Stomach (tissue), 19 donors: ENCODE results near the gene POTEC. TPM values are rescaled to one million over a fixed set of nuclear protein-coding genes. Genes with fewer than 3 reads are reported as not detected.
"Not testable (repeated sequence)": the region's sequence is repeated elsewhere in the genome, so short reads cannot be mapped to it uniquely, and the experiment has no call there.

Experiments
- DNase-seq, 2 donors: peaks; one replicate each; pipeline versions ENCODE4 v3.0.0 to v3.0.0-alpha.2; 2013 to 2019
- H3K27ac ChIP-seq, 5 donors: fragments of 200-600 bp in 4 of 5; sonication (generic) in 4 of 5; one replicate each; pipeline ENCODE4 v1.5.1; 2013 to 2019; ENCODE audit warnings: mild to moderate bottlenecking in 1 of 5, moderate library complexity in 1 of 5
- H3K27me3 ChIP-seq, 3 donors: fragments of 200-600 bp; sonication (generic); one replicate each; pipeline ENCODE4 v1.5.1; 2017 to 2019; ENCODE audit warnings: mixed run types in 1 of 3
- H3K36me3 ChIP-seq, 4 donors: fragments of 200-600 bp; sonication (generic); 1 replicate in 3 of 4; 2 replicates in 1 of 4; pipeline ENCODE4 v1.5.1; 2016 to 2019
- H3K4me1 ChIP-seq, 4 donors: fragments of 200-600 bp; sonication (generic); one replicate each; pipeline ENCODE4 v1.5.1; 2016 to 2019
- H3K4me3 ChIP-seq, 4 donors: fragments of 200-600 bp; sonication (generic) in 3 of 4; one replicate each; pipeline ENCODE4 v1.5.1; 2016 to 2019; ENCODE audit warnings: mild to moderate bottlenecking in 1 of 4
- H3K9me3 ChIP-seq, 4 donors: fragments of 200-600 bp; sonication (generic); one replicate each; pipeline ENCODE4 v1.5.1; 2016 to 2019
- POLR2AphosphoS5 ChIP-seq, 3 donors: sonication (generic); formaldehyde crosslinking; IDR thresholded peaks; one replicate each; pipeline ENCODE4 v1.6.1; 2016; ENCODE audit warnings: antibody characterized with exemption in 3 of 3
- WGBS, 5 donors: extraction: QIAGEN DNeasy Blood & Tissue Kit in 3 of 5; methylation state at CpG; one replicate each; pipeline versions ENCODE4 v1.1.5 to v1.1.7; 2013 to 2018; 5-methylcytosine and 5-hydroxymethylcytosine counted together
- intact Hi-C: fragments of 100-400 bp; cut with DNase I; formaldehyde crosslinking; loops from one replicate; pipeline ENCODE4 v1.15.1; 2023; ENCODE audit warnings: low total_unique reads
- long read RNA-seq, 10 donors: transcript quantifications; one replicate each; lab custom pipeline, GENCODE V29; 2026
- polyA plus RNA-seq, 3 donors: library from polyadenylated mRNA; stranded (reverse); fragments of 200-250 nt; gene quantifications; one replicate each; pipeline ENCODE4 v1.2.3, GENCODE V29; 2013
- total RNA-seq, 5 donors: library from RNA; depleted of rRNA; stranded (reverse); fragments of >200 nt; gene quantifications; one replicate each; pipeline versions ENCODE4 v1.1.0 to v1.2.3, GENCODE V29; 2014 to 2016
- donor health status: healthy with polysubstance abuse.
- donor health status: Bipolar disorder and iron deficiency.
- donor health status: healthy.

POTEC gene
- total RNA-seq (not detected), polyA plus RNA-seq (not detected)
- long read RNA-seq, donor 1: 0 reads
- long read RNA-seq, donor 2: 0 reads
- long read RNA-seq, donor 3: 0 reads
- long read RNA-seq, donor 4: 0 reads
- long read RNA-seq, donor 5: 0 reads
- long read RNA-seq, donor 6: 0 reads
- long read RNA-seq, donor 7: 0 reads
- long read RNA-seq, donor 8: 0 reads
- long read RNA-seq, donor 9: 0 reads
- long read RNA-seq, donor 10: 0 reads

- H3K4me1 ChIP-seq, H3K36me3 ChIP-seq, H3K27me3 ChIP-seq, H3K9me3 ChIP-seq, DNase-seq, H3K4me3 ChIP-seq, H3K27ac ChIP-seq, intact Hi-C loops: not testable (repeated sequence)
- 86 to 97% (median 94%) methylated on average over 42 to 46 of the region's 46 CpGs for WGBS, 5 donors
Observed at GRCh38 chr18:14543446-14543964, at the start of gene POTEC. POTEC (minus strand) TSS chr18:14543600; CDS start chr18:14543146, 454 bp downstream.

GRCh38 chr18:14577971-14578370 lies 34.6 kb upstream of the POTEC start:
- WGBS, 5 donors: 60 to 65% (median 62%) methylated on average over 3 of the region's 3 CpGs
- no peak overlapping the region for H3K27ac ChIP-seq
- no peaks in the 10 kb centered on the region for H3K9me3 ChIP-seq
- H3K36me3 ChIP-seq: no peaks in the 10 kb centered on the region
- H3K4me1 ChIP-seq: no peaks in the 10 kb centered on the region
- no peak for DNase-seq
- no peak overlapping the region for H3K4me3 ChIP-seq
- no peaks in the 10 kb centered on the region for H3K27me3 ChIP-seq
- TF ChIP-seq POLR2AphosphoS5 (IDR thresholded peaks at IDR 0.05): no peak
- intact Hi-C loops: no loop called here

GRCh38 chr18:14559502-14559901 lies 16.1 kb upstream of the POTEC start:
- H3K36me3 ChIP-seq, H3K4me3 ChIP-seq, DNase-seq, H3K27me3 ChIP-seq, H3K27ac ChIP-seq, H3K4me1 ChIP-seq, intact Hi-C loops, H3K9me3 ChIP-seq: not testable (repeated sequence)
- WGBS, 5 donors: 15 to 75% (median 53%) methylated on average over 1 to 2 of the region's 2 CpGs; no CpG with 5 or more reads in 1 of the 5 donors

GRCh38 chr18:14531659-14532058 lies 11.7 kb downstream of the POTEC start:
- H3K4me1 ChIP-seq, H3K9me3 ChIP-seq, H3K4me3 ChIP-seq, DNase-seq, intact Hi-C loops, H3K27me3 ChIP-seq, H3K27ac ChIP-seq, H3K36me3 ChIP-seq: not testable (repeated sequence)
- 80 to 89% methylated on average over 1 of the region's 1 CpG; no CpG with 5 or more reads in 3 of the 5 donors for WGBS, 5 donors

GRCh38 chr18:14510707-14511106 lies 32.7 kb downstream of the POTEC start:
- 0 to 50% (median 30%) methylated on average over 1 to 3 of the region's 3 CpGs for whole genome bisulfite sequencing, 5 donors
- H3K36me3 ChIP-seq, H3K4me1 ChIP-seq, H3K4me3 ChIP-seq, DNase-seq, H3K9me3 ChIP-seq, H3K27ac ChIP-seq, intact Hi-C loops, H3K27me3 ChIP-seq: not testable (repeated sequence)

- H3K4me1 ChIP-seq, DNase-seq, H3K9me3 ChIP-seq, H3K27ac ChIP-seq, H3K36me3 ChIP-seq, intact Hi-C loops, H3K4me3 ChIP-seq, H3K27me3 ChIP-seq: not testable (repeated sequence)
- WGBS, 5 donors: 80 to 100% (median 86%) methylated on average over 1 to 7 of the region's 8 CpGs
Observed at GRCh38 chr18:14503691-14504090, 39.7 kb downstream of the POTEC start.

- WGBS, 5 donors: 74 to 82% (median 79%) methylated on average over 4 of the region's 4 CpGs; no CpG with 5 or more reads in 1 of the 5 donors
Observed at GRCh38 chr18:14501894-14502293, 41.5 kb downstream of the POTEC start.

GRCh38 chr18:14489256-14490014 lies 54.0 kb downstream of the POTEC start:
- intact Hi-C loops, H3K4me3 ChIP-seq, DNase-seq, H3K9me3 ChIP-seq, H3K27ac ChIP-seq, H3K27me3 ChIP-seq, H3K36me3 ChIP-seq, H3K4me1 ChIP-seq: not testable (repeated sequence)
- WGBS, 5 donors: 65 to 74% (median 68%) methylated on average over 17 to 43 of the region's 47 CpGs

More at GRCh38 chr18:14501894-14502293, 41.5 kb downstream of the POTEC start:
- intact Hi-C loops, DNase-seq, H3K9me3 ChIP-seq, H3K36me3 ChIP-seq, H3K27ac ChIP-seq, H3K27me3 ChIP-seq, H3K4me1 ChIP-seq, H3K4me3 ChIP-seq: not testable (repeated sequence)

GRCh38 chr18:14488789-14489188 lies 54.6 kb downstream of the POTEC start:
- DNase-seq, intact Hi-C loops: not testable (repeated sequence)

GRCh38 chr18:14486926-14487580 lies 56.3 kb downstream of the POTEC start:
- H3K9me3 ChIP-seq, H3K27me3 ChIP-seq, intact Hi-C loops, H3K4me1 ChIP-seq, H3K36me3 ChIP-seq, DNase-seq, H3K27ac ChIP-seq, H3K4me3 ChIP-seq: not testable (repeated sequence)
- WGBS, 5 donors: 91 to 100% (median 97%) methylated on average over 1 to 33 of the region's 42 CpGs

More at GRCh38 chr18:14488789-14489188, 54.6 kb downstream of the POTEC start:
- not testable (repeated sequence) for H3K4me3 ChIP-seq, H3K9me3 ChIP-seq, H3K36me3 ChIP-seq, H3K27ac ChIP-seq, H3K4me1 ChIP-seq, H3K27me3 ChIP-seq
- WGBS, 5 donors: 82 to 91% (median 89%) methylated on average over 15 to 17 of the region's 17 CpGs

GRCh38 chr18:14479076-14479475 lies 64.3 kb downstream of the POTEC start:
- H3K27ac ChIP-seq, H3K9me3 ChIP-seq, intact Hi-C loops, DNase-seq, H3K36me3 ChIP-seq, H3K4me1 ChIP-seq, H3K4me3 ChIP-seq, H3K27me3 ChIP-seq: not testable (repeated sequence)
- 90 to 97% (median 93%) methylated on average over 18 of the region's 18 CpGs for WGBS, 5 donors
